Measurements from ENCODE around the gene BCKDHA.
"Not testable (repeated sequence)": the region's sequence is repeated elsewhere in the genome, so short reads cannot be mapped to it uniquely, and the experiment has no call there.

BCKDHA gene

DNA sequence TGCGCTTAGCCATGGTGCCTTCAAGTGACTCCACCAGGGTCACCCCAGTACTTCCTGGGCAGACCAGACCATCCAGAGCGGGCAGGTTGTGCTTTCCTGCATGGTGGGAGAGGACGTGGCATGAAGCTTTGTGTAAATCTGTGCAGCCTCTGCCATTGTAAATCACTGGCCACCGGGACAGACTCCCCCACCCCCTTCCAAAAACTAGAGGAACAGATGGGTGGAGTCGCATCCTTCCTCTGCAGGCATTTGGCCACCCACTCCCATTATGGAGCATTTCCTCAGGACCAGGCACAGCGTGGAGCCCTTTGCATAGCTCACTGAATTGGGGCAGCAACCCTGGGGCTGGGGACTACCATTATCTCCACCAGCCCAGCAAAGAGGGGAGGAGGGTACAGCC lies 8.2 kb downstream of the BCKDHA start:
- no peak for DNase-seq (ENCODE audit: low read depth)

DNA sequence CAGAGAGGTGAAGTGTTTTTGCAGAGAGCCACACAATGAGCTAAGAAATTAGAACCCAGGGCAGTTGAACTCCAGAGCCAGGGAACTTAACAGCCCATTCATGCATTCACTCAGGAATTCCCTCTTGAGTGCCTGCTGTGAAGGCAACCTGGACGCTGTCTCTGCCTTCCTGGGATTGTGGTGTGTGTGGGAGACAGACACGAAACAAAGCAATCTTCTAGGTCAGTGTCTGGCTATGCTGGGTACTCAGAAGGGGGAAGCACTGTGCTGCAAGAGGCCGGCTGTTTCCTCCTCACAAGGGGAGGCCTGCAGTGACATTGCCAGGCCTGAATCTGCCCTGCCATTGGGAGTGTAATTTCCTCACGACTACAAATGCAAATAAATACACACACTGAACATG lies 9.7 kb downstream of the BCKDHA start:
- no peak for DNase-seq (ENCODE audit: low read depth)

DNA sequence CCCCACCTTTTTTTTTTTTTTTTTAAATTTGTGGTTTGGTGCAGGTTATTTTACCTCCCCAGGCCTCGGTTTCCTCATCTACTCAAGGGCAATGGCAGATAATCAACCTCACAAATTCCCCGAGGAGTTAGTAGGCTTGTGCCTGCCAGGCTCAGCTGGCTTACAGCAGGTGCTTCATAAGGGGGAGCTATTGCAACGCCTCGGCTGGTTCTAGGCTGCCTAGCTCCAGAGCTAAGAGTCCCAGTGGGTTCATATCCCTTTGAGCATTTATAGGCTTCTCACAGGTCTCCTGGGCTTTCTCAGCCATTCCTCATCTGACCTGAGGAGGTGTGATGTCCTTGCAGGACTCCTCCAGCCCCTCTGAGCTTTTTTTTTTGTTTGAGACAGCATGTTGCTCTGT lies 10.6 kb downstream of the BCKDHA start:
- no peak for DNase-seq (ENCODE audit: low read depth)

DNA sequence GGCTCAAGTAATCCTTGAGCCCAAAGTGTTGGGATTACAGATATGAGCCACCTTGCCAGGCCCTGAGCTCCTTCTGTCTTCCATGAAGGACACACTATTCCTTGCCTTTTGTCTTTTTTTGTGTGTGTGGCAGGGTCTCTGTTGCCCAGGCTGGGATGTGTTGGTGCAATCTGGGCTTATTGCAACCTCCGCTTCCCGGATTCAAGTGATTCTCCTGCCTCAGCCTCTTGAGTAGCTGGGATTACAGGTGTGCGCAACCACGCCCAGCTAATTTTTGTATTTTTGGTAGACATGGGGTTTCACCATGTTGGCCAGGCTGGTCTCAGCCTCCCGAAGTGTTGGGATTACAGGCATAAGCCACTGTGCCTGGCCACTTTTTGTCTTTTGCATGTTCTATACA lies 11.2 kb downstream of the BCKDHA start:
- DNase-seq (ENCODE audit: low read depth), result not testable (repeated sequence)

DNA sequence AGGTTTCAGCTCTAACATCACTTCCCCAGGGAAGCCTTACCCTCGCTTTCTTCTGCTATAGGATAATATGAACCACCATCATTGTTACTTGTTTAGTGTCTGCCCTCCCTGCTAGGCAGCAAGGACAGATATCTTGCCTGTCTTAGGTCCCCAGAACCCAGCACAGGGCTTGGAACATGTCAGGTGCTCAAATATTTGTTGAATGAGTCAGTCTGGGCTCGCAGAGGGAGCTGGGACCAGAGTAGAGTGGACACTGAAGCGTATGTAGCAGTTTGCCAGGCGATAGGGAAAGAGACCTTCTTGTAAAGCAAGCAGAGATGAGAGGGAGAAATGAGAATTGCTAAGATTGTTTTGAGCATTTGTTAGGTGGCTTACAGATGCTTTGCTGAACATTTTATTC lies 11.7 kb downstream of the BCKDHA start:
- DNase-seq (ENCODE audit: low read depth), result no peak

DNA sequence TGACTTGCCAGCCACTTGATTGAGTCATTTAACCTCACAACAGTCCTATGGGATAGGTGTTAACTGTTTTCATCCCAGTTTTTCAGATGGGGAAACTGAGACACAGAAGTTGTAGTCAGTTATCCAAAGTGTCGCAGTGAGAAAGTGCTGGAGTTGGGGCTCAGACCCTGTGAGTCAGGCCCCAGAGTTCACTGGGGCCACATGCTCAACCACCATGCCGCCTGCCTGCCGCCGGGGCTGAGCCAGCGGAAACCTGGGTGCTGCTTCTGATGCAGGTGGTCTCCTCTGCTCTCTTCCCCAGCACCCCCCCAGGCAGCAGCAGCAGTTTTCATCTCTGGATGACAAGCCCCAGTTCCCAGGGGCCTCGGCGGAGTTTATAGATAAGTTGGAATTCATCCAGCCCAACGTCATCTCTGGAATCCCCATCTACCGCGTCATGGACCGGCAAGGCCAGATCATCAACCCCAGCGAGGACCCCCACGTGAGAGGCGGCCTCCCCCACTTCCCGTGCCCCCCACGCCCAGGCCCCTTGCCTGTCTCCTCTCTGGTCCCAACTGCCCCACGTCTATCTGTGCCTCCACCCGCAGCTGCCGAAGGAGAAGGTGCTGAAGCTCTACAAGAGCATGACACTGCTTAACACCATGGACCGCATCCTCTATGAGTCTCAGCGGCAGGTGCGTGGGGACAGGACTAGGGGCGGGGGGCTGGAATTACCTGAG lies 12.9 kb downstream of the BCKDHA start:
- DNase-seq (ENCODE audit: low read depth), result no peak

DNA sequence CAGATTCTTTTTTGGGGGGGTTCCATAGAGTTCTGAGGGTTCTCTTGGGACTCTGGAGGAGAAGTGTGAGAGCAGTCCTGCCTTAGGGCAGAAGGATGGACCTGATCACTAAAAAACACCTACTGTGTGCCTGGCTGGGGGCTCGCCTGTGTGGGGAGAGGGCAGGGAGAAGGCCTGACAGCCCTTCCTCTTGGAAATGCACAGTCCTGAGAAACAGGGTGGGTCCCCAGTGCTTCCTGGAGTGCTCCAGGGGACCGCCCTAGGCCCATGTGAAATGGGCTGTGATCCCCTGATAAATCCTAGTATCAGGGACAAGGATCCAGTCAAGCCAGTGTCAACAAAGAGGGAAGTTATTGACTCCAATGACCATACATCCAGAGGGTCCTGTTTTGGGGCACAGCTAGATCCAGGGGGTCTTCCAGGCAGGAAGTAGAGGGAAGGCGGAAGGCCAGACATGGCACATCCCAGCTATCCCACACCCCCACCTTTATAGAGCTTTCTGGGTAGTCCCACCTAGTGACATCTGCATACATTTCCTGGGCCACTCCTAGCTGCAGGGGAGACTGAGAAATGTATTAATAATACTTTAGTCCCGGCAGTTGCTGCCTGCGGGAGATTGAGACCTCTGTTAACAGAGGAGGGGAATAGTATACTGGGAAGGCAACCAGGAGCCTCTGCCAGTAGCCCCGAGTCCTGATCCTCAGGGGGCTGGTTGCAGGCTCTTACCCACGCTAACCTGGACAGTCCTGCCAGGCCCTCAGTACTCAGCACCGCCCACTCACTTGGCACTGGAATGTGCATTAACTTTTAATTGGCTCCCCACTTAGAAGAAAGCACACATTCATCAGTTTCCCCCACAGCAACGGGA lies 13.7 kb downstream of the BCKDHA start:
- no peak for DNase-seq (ENCODE audit: low read depth)

DNA sequence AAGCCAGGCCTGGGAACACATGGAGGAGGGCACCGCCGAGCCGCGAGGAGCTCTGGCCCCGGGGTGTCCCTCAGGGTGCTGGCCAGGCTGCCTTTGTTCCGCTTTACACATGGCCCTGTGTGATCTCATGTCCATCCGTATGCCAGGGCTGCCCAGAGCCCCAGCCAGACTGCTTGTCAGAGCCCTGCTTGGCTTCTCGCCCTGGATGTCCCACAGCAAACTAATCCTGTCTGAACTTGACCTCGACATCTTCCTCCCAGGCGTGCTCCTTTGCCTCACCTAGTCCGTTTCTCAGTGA lies 14.3 kb downstream of the BCKDHA start:
- no peak for DNase-seq (ENCODE audit: low read depth)

DNA sequence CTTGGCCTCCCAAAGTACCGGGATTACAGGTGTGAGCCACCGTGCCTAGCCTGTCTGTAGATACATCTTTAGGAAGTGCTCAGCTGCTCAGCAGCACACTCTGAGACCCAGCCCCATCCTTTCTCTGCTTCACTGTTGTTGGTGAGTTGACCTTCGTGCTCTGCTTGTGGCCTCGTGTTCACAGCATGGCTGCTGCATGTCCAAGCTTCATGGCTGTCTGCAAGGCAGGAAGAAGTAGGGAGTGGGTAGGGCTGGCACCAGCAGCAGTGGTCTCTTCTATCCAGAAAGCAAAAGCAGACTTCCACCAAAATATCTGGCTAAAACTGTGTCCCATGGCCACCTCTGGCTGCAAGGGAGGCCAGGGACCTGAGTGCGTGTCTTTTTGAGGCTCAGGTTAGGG lies 15.3 kb downstream of the BCKDHA start:
- DNase-seq (ENCODE audit: low read depth), result no peak

DNA sequence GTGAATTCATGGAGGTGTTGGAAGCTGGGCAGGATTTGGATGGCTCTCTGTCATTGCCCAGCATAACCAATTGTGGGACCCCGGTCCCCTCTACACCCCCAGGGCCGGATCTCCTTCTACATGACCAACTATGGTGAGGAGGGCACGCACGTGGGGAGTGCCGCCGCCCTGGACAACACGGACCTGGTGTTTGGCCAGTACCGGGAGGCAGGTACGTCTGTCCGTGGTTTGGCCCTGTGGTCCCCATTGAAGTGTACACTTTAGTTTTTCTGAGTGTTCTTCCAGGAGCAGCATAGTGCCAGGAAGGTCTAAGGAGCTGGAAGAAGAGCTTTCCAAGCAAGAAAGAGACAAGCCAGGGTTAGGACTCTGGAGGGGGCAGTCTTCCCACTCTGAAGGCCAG lies 16.3 kb downstream of the BCKDHA start:
- DNase-seq (ENCODE audit: low read depth), result no peak

DNA sequence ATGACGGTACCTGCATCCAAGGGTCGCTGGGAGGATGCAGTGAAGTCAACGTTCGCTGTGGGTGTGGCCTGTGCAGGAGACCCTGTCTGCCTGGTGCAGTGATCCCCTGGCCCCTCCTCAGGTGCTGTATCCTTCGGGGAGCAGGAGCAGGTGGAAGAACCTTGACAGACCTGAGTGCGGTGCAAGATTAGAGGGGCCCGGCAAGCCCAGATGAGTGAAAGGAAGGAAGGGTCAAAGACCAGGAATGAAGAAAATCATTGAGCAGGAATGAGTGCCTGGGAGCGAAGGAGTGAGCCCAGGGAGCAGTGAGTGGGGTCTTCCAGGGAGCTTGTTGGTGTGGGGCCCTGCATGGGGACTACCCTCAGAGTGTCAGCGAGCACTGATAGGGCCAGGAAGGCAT lies 16.8 kb downstream of the BCKDHA start:
- no peak for DNase-seq (ENCODE audit: low read depth)

DNA sequence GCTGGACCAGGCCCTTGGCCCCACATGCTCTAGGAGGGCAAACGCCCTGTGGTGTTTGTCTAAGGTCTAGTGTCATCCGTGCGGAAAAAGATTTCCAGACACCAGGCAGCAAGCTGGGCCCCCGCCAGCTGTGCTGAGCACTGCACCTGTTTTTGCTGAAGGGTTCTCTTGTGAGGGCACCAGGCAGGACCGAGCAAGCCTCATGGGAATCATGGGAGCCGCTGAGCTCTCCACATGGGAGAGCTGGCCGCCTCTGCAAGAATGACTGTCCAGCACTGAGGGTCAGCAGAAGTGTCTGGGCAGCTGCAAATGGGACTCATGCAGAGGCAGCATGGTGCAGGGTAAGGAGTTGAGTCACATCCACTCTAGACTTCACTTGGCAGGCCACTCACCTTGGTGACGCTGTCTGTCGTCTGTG lies 17.5 kb downstream of the BCKDHA start:
- DNase-seq (ENCODE audit: low read depth), result no peak

DNA sequence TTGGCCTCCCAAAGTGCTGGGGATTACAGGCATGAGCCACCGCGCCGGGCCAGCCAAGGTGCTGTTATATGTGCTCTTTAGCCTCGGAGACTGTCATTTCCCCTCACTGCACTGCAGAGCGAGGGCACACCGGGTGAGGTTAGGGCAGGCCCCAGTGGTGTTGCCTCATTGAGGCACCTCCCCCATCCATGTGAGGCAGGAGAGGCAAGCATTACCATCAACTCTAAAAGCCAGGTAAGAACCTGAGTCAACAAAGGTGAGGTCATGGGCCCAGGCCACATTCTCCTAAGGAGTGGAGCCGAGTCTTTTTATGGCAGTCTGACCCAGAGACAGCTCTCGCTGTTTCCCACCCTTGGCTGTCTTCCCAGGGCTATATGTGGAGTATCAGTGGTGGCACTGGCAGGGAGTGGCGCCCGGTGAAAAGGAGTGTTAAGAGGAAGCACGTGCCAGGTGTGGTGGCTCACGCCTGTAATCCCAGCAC lies 18.6 kb downstream of the BCKDHA start:
- DNase-seq (ENCODE audit: low read depth), result no peak

DNA sequence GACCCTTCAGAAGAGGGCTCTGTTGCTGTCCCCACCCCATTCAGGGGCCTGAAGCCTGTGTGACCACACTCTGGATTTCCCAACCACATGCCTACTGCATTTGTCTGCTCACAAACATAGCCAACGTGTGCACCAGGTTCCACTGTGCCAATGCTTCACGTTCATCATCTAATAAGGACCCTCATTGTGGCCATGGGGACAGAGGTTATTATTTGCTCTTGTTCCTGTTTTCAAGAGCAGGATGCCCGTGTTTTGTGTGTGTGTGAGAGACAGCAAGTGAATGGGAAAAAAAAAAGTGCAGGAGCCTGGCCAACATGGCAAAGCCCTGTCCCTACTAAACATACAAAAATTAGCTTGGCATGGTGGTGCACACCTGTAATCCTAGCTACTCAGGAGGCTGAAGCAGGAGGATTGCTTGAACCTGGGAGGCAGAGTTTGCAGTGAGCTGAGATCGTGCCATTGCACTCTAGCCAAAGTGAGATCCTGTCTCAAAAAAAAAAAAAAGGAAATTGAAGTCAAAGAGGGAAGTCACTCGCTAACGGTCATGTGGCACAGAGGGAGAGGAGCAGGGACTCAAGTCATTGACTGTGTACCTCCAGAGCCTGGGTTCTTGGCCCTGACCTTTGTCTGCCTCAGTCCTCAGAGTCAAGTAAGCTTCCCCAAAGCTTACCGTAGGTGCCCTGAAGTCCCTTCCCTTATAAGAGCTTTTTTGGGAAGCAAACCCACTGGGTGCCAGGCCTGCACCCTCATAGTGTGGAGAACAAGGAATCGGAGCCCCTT lies 22.7 kb downstream of the BCKDHA start:
- DNase-seq (ENCODE audit: low read depth), result no peak

DNA sequence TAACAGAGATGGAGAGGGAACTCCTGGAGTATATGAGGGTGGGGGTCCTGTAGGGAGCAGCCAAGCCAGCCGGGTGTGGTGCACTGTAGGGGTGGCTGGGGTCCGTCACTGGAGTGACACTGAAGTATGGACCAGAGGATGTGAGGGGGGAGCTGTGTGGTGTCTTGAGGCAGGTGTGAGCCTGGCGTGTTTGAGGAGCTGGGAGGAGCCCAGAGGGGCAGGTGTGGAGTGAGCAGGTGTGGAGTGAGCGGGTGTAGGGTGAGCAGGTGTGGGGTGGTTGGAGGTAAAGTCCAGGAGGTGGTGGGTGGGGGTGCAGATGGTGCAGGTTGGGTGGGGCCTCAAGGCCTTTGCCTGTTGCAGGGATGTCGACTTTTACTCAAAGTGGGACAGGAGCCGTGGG lies 23.7 kb downstream of the BCKDHA start:
- no peak for DNase-seq (ENCODE audit: low read depth)

DNA sequence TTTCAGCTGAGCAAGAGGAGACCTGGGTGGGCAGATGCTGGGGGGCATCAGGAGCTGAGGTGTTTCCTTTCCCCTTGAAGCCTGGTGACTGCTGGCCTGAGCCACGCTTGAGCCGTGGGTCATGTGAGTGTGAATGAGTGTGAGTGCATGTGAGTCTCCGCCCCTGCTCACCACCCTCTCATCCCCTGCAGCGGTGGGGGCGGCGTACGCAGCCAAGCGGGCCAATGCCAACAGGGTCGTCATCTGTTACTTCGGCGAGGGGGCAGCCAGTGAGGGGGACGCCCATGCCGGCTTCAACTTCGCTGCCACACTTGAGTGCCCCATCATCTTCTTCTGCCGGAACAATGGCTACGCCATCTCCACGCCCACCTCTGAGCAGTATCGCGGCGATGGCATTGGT lies 24.4 kb downstream of the BCKDHA start:
- DNase-seq (ENCODE audit: low read depth), result no peak

DNA sequence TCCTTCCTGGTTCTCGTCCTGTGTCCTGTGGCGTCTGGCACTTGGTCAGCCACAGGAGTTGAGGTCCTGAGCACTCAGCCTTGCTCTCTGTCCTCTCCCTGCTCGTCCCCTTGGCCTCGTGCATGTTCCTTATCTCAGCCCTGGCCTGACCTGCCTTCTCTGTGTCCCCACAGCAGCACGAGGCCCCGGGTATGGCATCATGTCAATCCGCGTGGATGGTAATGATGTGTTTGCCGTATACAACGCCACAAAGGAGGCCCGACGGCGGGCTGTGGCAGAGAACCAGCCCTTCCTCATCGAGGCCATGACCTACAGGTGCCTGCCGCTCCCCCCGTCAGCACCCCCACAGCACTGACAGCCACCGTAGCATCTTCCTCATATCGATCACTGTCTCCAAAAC lies 24.8 kb downstream of the BCKDHA start:
- DNase-seq (ENCODE audit: low read depth), result no peak

DNA sequence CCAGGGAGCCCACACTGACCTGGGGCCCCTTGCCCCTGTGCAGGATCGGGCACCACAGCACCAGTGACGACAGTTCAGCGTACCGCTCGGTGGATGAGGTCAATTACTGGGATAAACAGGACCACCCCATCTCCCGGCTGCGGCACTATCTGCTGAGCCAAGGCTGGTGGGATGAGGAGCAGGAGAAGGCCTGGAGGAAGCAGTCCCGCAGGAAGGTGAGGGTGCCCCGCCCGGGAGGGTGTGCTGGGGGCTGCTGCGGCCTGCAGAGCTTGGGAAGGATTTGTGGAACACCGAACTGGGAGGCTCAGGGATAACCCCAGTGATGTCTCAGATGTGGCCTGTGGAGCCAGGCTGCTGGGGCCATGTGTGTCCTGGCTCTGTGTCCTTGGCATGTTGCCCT lies 25.3 kb downstream of the BCKDHA start:
- no peak for DNase-seq (ENCODE audit: low read depth)

DNA sequence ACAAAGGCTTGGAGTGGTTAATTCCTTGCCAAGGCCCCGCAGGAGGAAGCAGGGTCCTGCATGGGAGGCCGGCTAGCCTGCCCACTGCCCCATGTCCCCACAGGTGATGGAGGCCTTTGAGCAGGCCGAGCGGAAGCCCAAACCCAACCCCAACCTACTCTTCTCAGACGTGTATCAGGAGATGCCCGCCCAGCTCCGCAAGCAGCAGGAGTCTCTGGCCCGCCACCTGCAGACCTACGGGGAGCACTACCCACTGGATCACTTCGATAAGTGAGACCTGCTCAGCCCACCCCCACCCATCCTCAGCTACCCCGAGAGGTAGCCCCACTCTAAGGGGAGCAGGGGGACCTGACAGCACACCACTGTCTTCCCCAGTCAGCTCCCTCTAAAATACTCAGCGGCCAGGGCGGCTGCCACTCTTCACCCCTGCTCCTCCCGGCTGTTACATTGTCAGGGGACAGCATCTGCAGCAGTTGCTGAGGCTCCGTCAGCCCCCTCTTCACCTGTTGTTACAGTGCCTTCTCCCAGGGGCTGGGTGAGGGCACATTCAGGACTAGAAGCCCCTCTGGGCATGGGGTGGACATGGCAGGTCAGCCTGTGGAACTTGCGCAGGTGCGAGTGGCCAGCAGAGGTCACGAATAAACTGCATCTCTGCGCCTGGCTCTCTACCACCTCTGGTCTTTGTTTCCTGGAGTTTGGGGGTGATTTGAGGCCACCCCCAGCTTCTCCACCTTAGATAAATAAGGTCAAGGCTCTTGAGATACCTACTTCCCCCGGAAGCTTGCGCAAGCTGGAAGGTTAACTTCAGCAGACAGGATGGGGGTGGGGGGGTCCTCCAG lies 26.9 kb downstream of the BCKDHA start:
- DNase-seq (ENCODE audit: low read depth), result no peak

DNA sequence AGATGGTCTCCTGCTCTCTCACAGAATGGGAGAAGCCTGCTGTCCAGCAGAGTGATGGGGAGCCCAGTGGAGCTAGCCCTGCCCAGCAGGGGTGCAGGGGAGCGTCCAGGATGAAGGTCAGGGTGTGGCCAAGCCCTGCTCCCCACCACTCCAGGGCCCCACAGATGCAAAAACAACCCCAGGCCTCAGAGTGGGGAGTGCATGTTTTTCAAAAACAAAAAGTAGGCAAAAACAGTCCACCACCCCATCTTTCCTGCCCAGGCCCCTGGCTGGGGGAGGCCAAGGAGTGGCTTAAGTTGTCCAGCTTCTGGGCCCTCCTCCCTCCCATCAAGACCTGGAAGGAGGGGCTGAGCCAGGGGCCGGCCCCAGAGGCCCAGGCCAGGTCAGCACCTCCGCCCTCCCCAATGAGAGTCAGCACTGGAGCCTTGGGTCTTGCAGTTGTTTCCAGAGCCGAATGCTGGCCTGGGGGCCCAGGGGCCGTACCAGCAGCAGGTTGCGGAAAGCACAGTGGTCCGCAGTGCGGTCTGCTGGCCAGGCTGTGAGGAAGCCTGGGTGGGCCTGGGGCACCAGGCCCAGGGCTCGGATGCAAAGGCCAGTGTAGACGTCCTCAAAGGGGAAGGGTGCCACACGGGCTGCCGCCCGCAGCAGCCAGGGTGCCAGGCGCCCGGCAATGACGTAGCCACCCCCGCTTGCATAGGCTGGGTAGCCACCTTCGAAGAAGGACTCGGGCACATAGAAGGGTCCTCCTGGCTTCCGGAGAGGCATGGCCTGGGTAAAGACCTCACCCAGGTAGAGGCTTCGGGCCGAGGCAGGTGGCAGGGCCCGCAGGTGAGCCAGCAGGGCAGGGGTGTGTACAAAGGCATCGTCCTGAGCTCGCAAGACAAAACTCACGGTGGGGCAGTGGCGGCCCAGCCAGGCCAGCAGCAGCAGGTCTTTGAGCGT lies 27.8 kb downstream of the BCKDHA start:
- no peak for DNase-seq (ENCODE audit: low read depth)
